H1 (cell line): ENCODE data around the gene DIP2C. TPM values are rescaled to one million over a fixed set of nuclear protein-coding genes. Genes with fewer than 3 reads are reported as not detected.

Experiments
- CTCF ChIA-PET: fragments of 300-600 bp; sonication (Branson Sonifier 250); formaldehyde crosslinking; loops from one replicate; lab custom pipeline; 2021; ENCODE audit not compliant: partially characterized antibody; lab: Charles Lee
- POLR2A ChIA-PET: fragments of 300-600 bp; sonication (Branson Sonifier 250); formaldehyde crosslinking; loops from one replicate; lab custom pipeline; 2021; ENCODE audit warnings: inconsistent platforms; ENCODE audit not compliant: partially characterized antibody; lab: Charles Lee
- DNase-seq, 2 experiments: peaks; one replicate each; pipeline versions ENCODE4 v3.0.0 to v3.0.0-alpha.2; 2010 to 2022; ENCODE audit warnings: low spot score in 2 of 2, low read depth in 1 of 2, mixed read lengths in 1 of 2
- FAIRE-seq: peaks from 2 replicates; lab custom pipeline; 2011; peaks lifted over from hg19 to GRCh38; lab: Jason Lieb, UNC
- H2AFZ ChIP-seq: 2 replicates; pipeline ENCODE4 v1.8.1; 2012; ENCODE audit warnings: low read length, inconsistent platforms
- H2AK5ac ChIP-seq: 2 replicates; pipeline ENCODE4 v1.6.1; 2013; ENCODE audit warnings: low read depth, low read length
- H2BK120ac ChIP-seq: replicated peaks from 2 replicates; pipeline ENCODE3; 2013; ENCODE audit warnings: low read depth, low read length, inconsistent platforms
- H2BK12ac ChIP-seq: 2 replicates; pipeline ENCODE4 v1.6.1; 2013; ENCODE audit warnings: low read depth, low read length
- H2BK15ac ChIP-seq: 2 replicates; pipeline ENCODE4 v1.6.1; 2013; ENCODE audit warnings: low read length
- H2BK20ac ChIP-seq: 2 replicates; pipeline ENCODE4 v1.6.1; 2013; ENCODE audit warnings: low read length
- H2BK5ac ChIP-seq: 2 replicates; pipeline ENCODE4 v1.6.1; 2013; ENCODE audit warnings: low read depth, low read length
- H3K14ac ChIP-seq: 2 replicates; pipeline ENCODE4 v1.6.1; 2013; ENCODE audit warnings: inconsistent platforms; ENCODE audit not compliant: insufficient read length
- H3K18ac ChIP-seq: 2 replicates; pipeline ENCODE4 v1.6.1; 2013; ENCODE audit warnings: low read length; ENCODE audit errors: extremely low read depth
- H3K23ac ChIP-seq: 2 replicates; pipeline ENCODE4 v1.6.1; 2013; ENCODE audit warnings: inconsistent platforms; ENCODE audit not compliant: insufficient read length
- H3K23me2 ChIP-seq: 2 replicates; pipeline ENCODE4 v1.6.1; 2013; ENCODE audit warnings: low read depth, low read length
- H3K27ac ChIP-seq: 2 replicates; pipeline ENCODE4 v1.6.1; 2011; ENCODE audit warnings: low read depth, low read length, inconsistent platforms
- H3K27me3 ChIP-seq, 4 experiments: replicated peaks in 1 of 4; 1 replicate in 1 of 4; 2 replicates in 3 of 4; pipeline versions ENCODE4 v1.6.1 to v1.8.1; 2011 to 2013; ENCODE audit warnings: low read length in 3 of 4, mild to moderate bottlenecking in 3 of 4, inconsistent platforms in 2 of 4, mixed read lengths in 2 of 4, moderate library complexity in 1 of 4; ENCODE audit not compliant: control insufficient read depth in 3 of 4, insufficient read depth in 3 of 4; ENCODE audit errors: extremely low read depth in 1 of 4
- H3K36me3 ChIP-seq, 4 experiments: 2 replicates each; pipeline versions ENCODE4 v1.6.1 to v1.8.1; 2011 to 2013; ENCODE audit warnings: mild to moderate bottlenecking in 4 of 4, low read length in 3 of 4, moderate library complexity in 2 of 4, control low read depth in 1 of 4, inconsistent platforms in 1 of 4; ENCODE audit not compliant: insufficient read depth in 4 of 4, control insufficient read depth in 2 of 4
- H3K4ac ChIP-seq: replicated peaks from 2 replicates; pipeline ENCODE3; 2013; ENCODE audit warnings: low read length, low read depth, mixed read lengths, inconsistent platforms; ENCODE audit not compliant: insufficient read length
- H3K4me1 ChIP-seq, 4 experiments: replicated peaks in 1 of 4; 1 replicate in 1 of 4; 2 replicates in 3 of 4; pipeline versions ENCODE4 v1.6.1 to v1.8.1; 2011 to 2013; ENCODE audit warnings: low read length in 3 of 4, inconsistent platforms in 2 of 4, mixed read lengths in 1 of 4; ENCODE audit not compliant: insufficient read depth in 4 of 4, control insufficient read depth in 3 of 4
- H3K4me2 ChIP-seq, 2 experiments: 2 replicates each; pipeline versions ENCODE4 v1.6.1 to v1.8.1; 2011 to 2013; ENCODE audit warnings: low read depth in 2 of 2, low read length in 2 of 2, control low read depth in 1 of 2, inconsistent platforms in 1 of 2, mild to moderate bottlenecking in 1 of 2; ENCODE audit not compliant: insufficient read depth in 1 of 2
- H3K4me3 ChIP-seq, 4 experiments: fragments of 200-600, 300-600 bp in 1 of 4; sonication (generic), shearing (Covaris generic), sonication (Bioruptor Twin) in 1 of 4; 2 replicates each; pipeline versions ENCODE4 v1.5.1 to v1.8.1; 2011 to 2016; ENCODE audit warnings: low read length in 4 of 4, low read depth in 3 of 4, control low read depth in 2 of 4, inconsistent platforms in 2 of 4, mild to moderate bottlenecking in 2 of 4, mixed read lengths in 1 of 4, moderate library complexity in 1 of 4; ENCODE audit not compliant: insufficient read depth in 2 of 4; ENCODE audit errors: extremely low read depth in 1 of 4
- H3K56ac ChIP-seq: replicated peaks from 2 replicates; pipeline ENCODE3; 2013; ENCODE audit warnings: low read depth, mild to moderate bottlenecking, mixed read lengths, low read length, inconsistent platforms; ENCODE audit not compliant: insufficient read length
- H3K79me1 ChIP-seq: 2 replicates; pipeline ENCODE4 v1.6.1; 2013; ENCODE audit warnings: low read depth, low read length, control low read depth
- H3K79me2 ChIP-seq, 2 experiments: 2 replicates each; pipeline versions ENCODE4 v1.6.1 to v1.8.1; 2012 to 2013; ENCODE audit warnings: low read length in 2 of 2, mild to moderate bottlenecking in 2 of 2, inconsistent platforms in 1 of 2; ENCODE audit not compliant: insufficient read depth in 2 of 2, control insufficient read depth in 1 of 2
- H3K9ac ChIP-seq, 4 experiments: replicated peaks in 1 of 4; 1 replicate in 1 of 4; 2 replicates in 3 of 4; pipeline versions ENCODE4 v1.6.1 to v1.8.1; 2011 to 2013; ENCODE audit warnings: low read depth in 3 of 4, low read length in 3 of 4, control low read depth in 2 of 4, mild to moderate bottlenecking in 2 of 4, moderate library complexity in 2 of 4, inconsistent platforms in 1 of 4; ENCODE audit errors: extremely low read depth in 1 of 4
- H3K9me3 ChIP-seq, 2 experiments: 2 replicates each; pipeline versions ENCODE4 v1.6.1 to v1.8.1; 2012 to 2013; ENCODE audit warnings: mild to moderate bottlenecking in 2 of 2, moderate library complexity in 2 of 2, control low read depth in 1 of 2, inconsistent platforms in 1 of 2, low read depth in 1 of 2, low read length in 1 of 2, mixed read lengths in 1 of 2; ENCODE audit not compliant: insufficient read depth in 2 of 2
- H4K20me1 ChIP-seq, 2 experiments: replicated peaks in 1 of 2; 2 replicates each; pipeline versions ENCODE3 to v1.8.1; 2011 to 2013; ENCODE audit warnings: inconsistent platforms in 2 of 2, low read length in 2 of 2, mild to moderate bottlenecking in 1 of 2; ENCODE audit not compliant: insufficient read depth in 2 of 2, control insufficient read depth in 1 of 2
- H4K5ac ChIP-seq: 2 replicates; pipeline ENCODE4 v1.6.1; 2013; ENCODE audit warnings: low read length, low read depth, mixed read lengths, inconsistent platforms; ENCODE audit not compliant: insufficient read length
- H4K8ac ChIP-seq: 2 replicates; pipeline ENCODE4 v1.8.0; 2013; ENCODE audit warnings: mild to moderate bottlenecking, moderate library complexity, low read length, inconsistent platforms; ENCODE audit not compliant: insufficient read depth; ENCODE audit errors: extremely low read depth
- H4K91ac ChIP-seq: replicated peaks from 2 replicates; pipeline ENCODE3; 2013; ENCODE audit warnings: low read length, mixed read lengths, inconsistent platforms; ENCODE audit not compliant: insufficient read length
- CEBPB ChIP-seq: IDR thresholded peaks from 2 replicates; pipeline ENCODE4 v1.6.1; 2012; ENCODE audit warnings: low read depth, low read length
- CHD1 ChIP-seq: IDR thresholded peaks from 2 replicates; pipeline ENCODE4 v1.6.1; 2012; ENCODE audit warnings: low read depth, low read length, improper control_type of control experiment
- E2F6 ChIP-seq: IDR thresholded peaks from 2 replicates; pipeline ENCODE4 v1.6.1; 2012; ENCODE audit warnings: inconsistent platforms
- GABPA ChIP-seq: IDR thresholded peaks from 2 replicates; pipeline ENCODE4 v1.6.1; 2011; ENCODE audit warnings: mild to moderate bottlenecking, low read length, moderate library complexity, borderline replicate concordance; ENCODE audit not compliant: insufficient read depth
- GTF2F1 ChIP-seq: IDR thresholded peaks from 2 replicates; pipeline ENCODE4 v1.6.1; 2012; ENCODE audit warnings: low read depth, low read length, improper control_type of control experiment, borderline replicate concordance
- HDAC2 ChIP-seq, 2 experiments: fragments of 300-600 bp in 1 of 2; sonication (generic) in 1 of 2; IDR thresholded peaks; 2 replicates each; pipeline ENCODE4 v1.6.1; 2011 to 2012; ENCODE audit warnings: low read depth in 2 of 2, low read length in 2 of 2, mild to moderate bottlenecking in 2 of 2, moderate library complexity in 2 of 2, borderline replicate concordance in 1 of 2, inconsistent platforms in 1 of 2
- KDM5A ChIP-seq: fragments of 200-600 bp; IDR thresholded peaks from 2 replicates; pipeline ENCODE4 v1.7.1; 2012; ENCODE audit warnings: mild to moderate bottlenecking, low read length, inconsistent platforms, mixed read lengths
- RBBP5 ChIP-seq: IDR thresholded peaks from 2 replicates; pipeline ENCODE4 v1.7.1; 2012; ENCODE audit warnings: low read depth, mild to moderate bottlenecking, inconsistent platforms, low read length, moderate library complexity, borderline replicate concordance
- RFX5 ChIP-seq: IDR thresholded peaks from 2 replicates; pipeline ENCODE4 v1.6.1; 2011; ENCODE audit warnings: low read depth, low read length, improper control_type of control experiment, borderline replicate concordance
- SIRT6 ChIP-seq: IDR thresholded peaks from one replicate; pipeline ENCODE4 v1.7.1; 2012; ENCODE audit warnings: low read length, inconsistent platforms
- WGBS, 2 experiments: shearing (Covaris generic) in 1 of 2; methylation state at CpG; one replicate each; pipeline versions ENCODE4 v1.1.6 to v1.1.7; 2013 to 2015; ENCODE audit warnings: low lambda C conversion rate in 2 of 2, mixed read lengths in 2 of 2, inconsistent platforms in 1 of 2, low coverage in 1 of 2, missing lambda C conversion rate in 1 of 2; ENCODE audit not compliant: insufficient replicate concordance in 2 of 2, insufficient coverage in 1 of 2, insufficient read length in 1 of 2; ENCODE audit errors: extremely low coverage in 1 of 2, missing lambda C conversion rate in 1 of 2; 5-methylcytosine and 5-hydroxymethylcytosine counted together
- polyA plus RNA-seq, 7 experiments: library from polyadenylated mRNA; depleted of rRNA in 3 of 7; stranded (reverse) in 5 of 7; unstranded in 2 of 7; fragments of >200 nt in 5 of 7; fragments of 200-250 nt in 2 of 7; gene quantifications; 1 replicate in 5 of 7; 2 replicates in 1 of 7; 4 replicates in 1 of 7; pipeline versions ENCODE4 v1.2.1 to v1.2.3, GENCODE V29; 2011 to 2013; ENCODE audit warnings: missing spikeins in 2 of 7, mixed read lengths in 2 of 7
- total RNA-seq: library from RNA; stranded (reverse); fragmentation: NEBNext Ultra II Directional; extraction: Animal tissue kit (Norgen Biotek cat#: 25700); gene quantifications from 2 replicates; pipeline ENCODE4 v1.2.1, GENCODE V29; 2021

DIP2C gene
- total and polyA plus RNA-seq, 2 of the 8 experiments (the other 6 are each of a cell fraction or from before 2014, with no cell fraction given): 3.8 to 9.3 TPM

- peaks cover 0 to 2% (median 0%) of the 10 kb centered on the region in 4 experiments; a peak in 1 of 7 replicates for H3K4me1 ChIP-seq
- no peaks in the 10 kb centered on the region for H3K23me2 ChIP-seq
- H3K4me3 ChIP-seq: no peak overlapping the region
- H3K36me3 ChIP-seq: no peaks in the 10 kb centered on the region
- DNase-seq (peak in 1 of 2 experiments; percentile 71), FAIRE-seq (no peak)
- no peak overlapping the region for H3K18ac ChIP-seq
- H2AK5ac ChIP-seq: no peak overlapping the region
- H2BK12ac ChIP-seq: no peak overlapping the region
- no peak overlapping the region for H3K56ac ChIP-seq
- no peaks in the 10 kb centered on the region for H3K9me3 ChIP-seq
- no peak overlapping the region for H3K4ac ChIP-seq
- H4K8ac ChIP-seq: no peak overlapping the region
- no peak overlapping the region for H3K23ac ChIP-seq
- ChIA-PET CTCF (interaction anchor here (0.6 to 1.6 kb wide), 7 partner anchors 9 to 596 kb away, joined by 3 to 8 read pairs (median 3); no protein-coding TSS in a partner anchor), POLR2A (interaction anchor here (0.6 to 1.0 kb wide), 2 partner anchors 11 to 624 kb away, joined by 3 read pairs; no protein-coding TSS in a partner anchor)
- no peak overlapping the region for H3K14ac ChIP-seq
- H3K79me1 ChIP-seq: no peaks in the 10 kb centered on the region
- no peak overlapping the region for H2BK20ac ChIP-seq
- H4K20me1 ChIP-seq: peaks cover 0 to 5% of the 10 kb centered on the region in 2 experiments
- no peak overlapping the region for H2BK120ac ChIP-seq
- no peak overlapping the region for H4K5ac ChIP-seq
- no peak overlapping the region for H2AFZ ChIP-seq
- no peak overlapping the region for H3K27ac ChIP-seq
- no peak overlapping the region for H2BK5ac ChIP-seq
- 76% methylated on average over 4 of the region's 4 CpGs; no CpG with 5 or more reads in 1 of the 2 experiments for WGBS, 2 experiments
- H3K79me2 ChIP-seq: no peaks in the 10 kb centered on the region
- H4K91ac ChIP-seq: no peak overlapping the region
- H3K9ac ChIP-seq: no peak overlapping the region
- no peak overlapping the region for H3K4me2 ChIP-seq
- H2BK15ac ChIP-seq: no peak overlapping the region
- no peaks in the 10 kb centered on the region for H3K27me3 ChIP-seq
- TF ChIP-seq SIRT6 (no peak), RFX5 (no peak), CHD1 (no peak), RBBP5 (no peak), GABPA (no peak), KDM5A (no peak), GTF2F1 (no peak), E2F6 (no peak), HDAC2 (IDR thresholded peaks at IDR 0.05; ENCODE audit: borderline replicate concordance in 1 of 2, low read depth in 2 of 2, low read length in 2 of 2) (no peak), CEBPB (no peak)
Measured at GRCh38 chr10:287814-288213, 401.7 kb downstream of the DIP2C start.
